Activated CD4-positive, CD25-positive, alpha-beta regulatory T cell (primary cell): ENCODE measurements around the gene ACVR1B.
A peak's percentile ranks its signal among the peaks of the same experiment; 100 is the strongest.

Experiments
- DNase-seq, 4 experiments: peaks; one replicate each; lab custom pipeline; 2025; lab: John Stamatoyannopoulos, UW

The ACVR1B gene

DNA sequence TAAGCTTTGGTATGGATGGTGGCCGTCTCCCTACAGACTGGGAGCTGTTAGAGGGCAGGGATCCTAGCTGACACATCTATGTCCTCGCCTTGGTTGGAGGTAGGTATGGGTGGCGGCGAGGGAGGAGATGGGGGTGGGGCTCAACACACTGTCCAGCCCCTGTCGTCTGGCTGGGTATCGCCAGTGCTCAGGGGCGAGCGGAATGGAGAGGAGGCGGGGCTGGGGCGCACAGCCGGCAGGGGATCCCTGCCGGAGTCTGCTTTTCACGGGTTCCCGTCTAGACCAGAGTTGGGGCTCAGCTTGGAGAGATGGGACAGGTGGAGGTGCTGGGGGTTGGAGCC, 71.3 kb downstream of the ACVR1B start:
- no peak for DNase-seq

DNA sequence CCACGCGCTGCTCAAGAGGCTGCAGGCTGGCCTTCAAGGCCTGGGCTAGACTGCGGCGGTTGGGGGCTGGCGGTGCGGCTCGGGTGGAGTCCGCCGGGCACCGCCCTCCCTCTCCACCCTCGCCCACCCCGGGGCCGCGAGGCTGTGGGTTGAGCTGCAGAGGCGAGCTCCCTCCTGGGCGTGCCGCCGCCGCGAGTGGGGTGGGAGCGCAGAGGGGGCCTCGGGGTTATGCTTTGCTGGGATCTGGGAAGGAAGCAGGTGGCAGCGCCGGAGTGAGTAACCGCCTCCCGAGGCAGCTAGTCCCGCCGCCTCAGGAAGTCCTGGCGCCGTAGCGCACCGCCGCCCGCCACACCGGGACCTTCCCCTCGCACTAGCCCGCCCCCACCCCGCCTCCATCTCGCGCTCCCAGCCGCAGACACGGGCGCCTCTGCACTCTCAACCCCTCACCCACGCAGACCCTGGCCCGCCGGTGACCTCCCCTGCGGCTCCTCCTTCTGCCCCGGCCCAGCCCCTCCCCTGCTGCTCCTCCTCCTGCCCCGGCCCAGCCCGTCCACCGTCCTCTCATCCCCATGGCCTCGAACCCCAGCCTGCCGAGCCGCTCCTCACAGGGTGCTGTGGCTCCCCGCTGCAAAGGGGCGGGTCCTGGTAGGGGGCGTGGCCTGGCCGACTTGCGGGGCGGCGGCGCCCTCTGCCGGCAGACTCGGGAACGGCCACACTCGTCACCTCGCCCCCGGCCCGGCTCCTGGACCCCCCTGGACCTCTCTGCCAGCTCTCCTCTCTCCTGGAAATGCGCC, 71.9 kb downstream of the ACVR1B start:
- DNase-seq = peak; percentile 83 to 86 (median 85)

DNA sequence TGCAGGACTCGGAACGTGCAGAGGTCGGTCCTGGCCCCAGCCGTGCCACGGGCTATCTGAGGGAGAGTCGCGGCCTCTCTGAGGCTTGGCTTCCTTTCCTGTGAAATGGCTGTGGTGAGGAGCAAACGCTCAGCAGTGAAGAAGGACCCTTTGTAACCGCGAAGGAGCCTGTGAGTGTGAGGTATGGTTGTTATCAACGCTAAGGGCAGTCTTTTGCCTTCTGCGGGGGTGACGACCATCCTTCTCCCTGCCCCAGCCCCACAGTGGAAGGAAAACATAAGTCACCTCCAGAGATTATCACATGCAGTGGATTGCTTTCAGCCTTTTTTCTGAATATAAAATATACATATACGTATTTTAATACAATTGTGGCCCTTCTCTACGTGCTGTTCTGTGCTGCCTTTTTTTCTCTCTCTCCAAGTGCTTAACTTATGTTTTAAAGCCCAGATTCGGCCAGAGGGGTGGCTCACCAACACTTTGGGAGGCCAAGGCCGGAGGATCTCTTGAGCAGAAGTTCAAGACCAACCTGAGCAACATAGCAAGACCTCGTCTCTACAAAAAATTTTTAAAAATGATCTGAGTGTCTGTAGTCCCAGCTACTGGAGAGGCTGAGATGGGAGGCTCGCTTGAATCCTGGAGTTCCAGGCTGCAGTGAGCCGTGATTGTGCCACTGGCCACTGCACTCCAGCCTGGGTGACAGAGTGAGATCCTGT, 72.6 kb downstream of the ACVR1B start:
- DNase-seq = no peak

DNA sequence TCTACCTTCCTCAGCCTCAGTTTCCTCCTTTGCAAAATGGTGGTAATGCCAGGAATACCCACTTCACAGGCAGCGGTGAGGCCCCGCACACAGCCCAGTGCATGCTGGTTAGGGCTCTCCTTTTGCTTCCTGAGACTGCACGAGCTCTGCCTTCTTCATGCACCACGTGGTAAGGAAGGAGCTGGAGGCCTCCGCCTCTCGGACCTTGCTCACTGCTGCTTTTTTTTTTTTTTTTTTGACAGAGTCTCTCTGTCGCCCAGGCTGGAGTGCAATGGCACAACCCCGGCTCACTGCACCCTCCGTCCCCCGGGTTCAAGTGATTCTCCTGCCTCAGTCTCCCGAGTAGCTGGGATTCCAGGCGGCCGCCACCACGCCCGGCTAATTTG, 73.3 kb downstream of the ACVR1B start:
- no peak for DNase-seq

DNA sequence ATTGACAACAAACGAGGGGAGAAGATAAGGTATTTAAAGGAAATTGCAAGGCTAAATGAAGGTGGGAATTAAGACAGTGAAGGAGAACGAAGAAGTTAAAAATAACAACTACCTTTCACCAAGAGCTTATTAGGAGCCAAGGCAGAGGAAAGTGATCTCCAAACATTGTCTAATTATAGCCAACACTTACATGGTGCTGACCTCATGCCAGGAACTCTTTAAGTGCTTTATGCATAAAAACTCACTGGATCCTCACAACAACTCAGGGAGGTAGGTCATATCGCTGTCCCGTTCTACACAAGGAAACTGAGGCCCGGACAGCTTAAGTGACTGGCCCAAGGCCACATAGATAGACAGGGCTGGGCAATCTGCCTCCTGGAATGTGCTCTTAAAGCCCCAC, 74.8 kb downstream of the ACVR1B start:
- DNase-seq = no peak

DNA sequence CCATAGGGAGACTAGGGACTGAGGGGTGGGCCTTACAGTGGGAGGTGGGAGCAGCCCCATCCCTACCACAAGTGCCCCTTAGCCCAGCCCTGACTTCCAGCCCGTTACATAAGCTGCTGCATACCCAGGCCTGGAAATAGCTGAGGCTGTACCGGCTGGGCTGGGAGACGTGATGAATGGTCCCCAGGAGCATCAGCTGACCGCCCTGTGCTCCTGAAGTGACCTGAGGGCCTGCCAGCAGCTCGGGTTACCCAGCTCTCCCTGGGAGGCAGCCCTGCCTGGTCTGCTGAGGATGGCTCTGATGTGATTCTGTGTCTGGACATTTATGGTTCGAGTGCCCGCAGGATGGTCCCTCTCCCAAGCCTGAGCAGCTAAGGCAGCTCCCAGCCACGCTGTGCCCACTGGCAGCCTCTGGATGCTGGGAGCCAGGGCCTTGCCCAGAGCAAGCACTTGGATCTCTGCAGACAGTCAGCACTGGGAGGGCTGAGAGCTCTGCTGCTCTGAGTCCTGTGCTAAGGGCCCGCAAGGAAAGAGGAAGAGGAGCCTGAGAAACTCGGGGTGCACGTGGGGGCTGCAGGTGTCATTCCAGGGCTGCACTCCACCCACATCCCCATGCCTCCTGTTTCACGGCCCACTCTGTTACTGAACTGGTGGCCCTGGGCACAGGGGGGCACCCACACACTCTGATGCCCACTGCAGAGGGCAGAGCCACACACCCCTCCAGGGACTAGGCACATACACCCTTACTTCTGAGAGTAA, 75.8 kb downstream of the ACVR1B start:
- no peak for DNase-seq

DNA sequence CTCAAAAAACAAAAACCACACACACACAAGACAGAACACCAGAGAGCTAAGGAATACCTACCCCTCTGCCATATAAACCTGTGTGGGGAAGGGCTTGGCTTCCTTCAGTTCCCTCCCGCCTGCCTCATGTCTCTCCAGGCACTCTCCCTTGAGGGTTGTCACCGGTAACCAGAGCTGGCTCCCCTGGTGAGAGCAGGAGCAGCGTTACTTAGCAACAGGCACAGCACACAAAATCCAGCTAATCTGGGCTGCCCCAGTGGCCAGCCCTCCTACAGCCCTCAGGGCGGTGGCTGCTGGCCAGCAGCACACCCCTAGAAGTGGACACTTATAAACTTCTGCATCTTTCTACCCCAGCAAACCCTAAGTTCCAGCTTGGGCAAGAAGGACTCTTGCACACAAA, 78.2 kb downstream of the ACVR1B start:
- DNase-seq = no peak

DNA sequence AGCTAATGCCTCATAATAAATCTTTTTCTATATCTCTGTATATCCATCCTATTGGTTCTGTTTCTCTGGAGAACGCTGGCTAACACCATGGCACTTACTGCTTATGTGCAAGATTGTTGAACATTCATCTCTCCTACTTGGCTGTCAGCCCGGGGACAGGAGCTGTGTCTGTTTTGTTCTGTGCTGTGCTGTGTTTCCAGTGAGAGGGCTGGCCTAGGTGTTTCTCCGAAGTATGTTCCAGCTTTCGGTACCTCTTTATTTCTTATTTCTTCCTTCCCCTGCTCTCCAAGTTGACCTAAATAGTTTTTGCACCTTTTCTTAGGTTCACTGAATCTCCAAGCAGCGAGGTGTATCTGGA, 80.9 kb downstream of the ACVR1B start:
- DNase-seq = no peak

DNA sequence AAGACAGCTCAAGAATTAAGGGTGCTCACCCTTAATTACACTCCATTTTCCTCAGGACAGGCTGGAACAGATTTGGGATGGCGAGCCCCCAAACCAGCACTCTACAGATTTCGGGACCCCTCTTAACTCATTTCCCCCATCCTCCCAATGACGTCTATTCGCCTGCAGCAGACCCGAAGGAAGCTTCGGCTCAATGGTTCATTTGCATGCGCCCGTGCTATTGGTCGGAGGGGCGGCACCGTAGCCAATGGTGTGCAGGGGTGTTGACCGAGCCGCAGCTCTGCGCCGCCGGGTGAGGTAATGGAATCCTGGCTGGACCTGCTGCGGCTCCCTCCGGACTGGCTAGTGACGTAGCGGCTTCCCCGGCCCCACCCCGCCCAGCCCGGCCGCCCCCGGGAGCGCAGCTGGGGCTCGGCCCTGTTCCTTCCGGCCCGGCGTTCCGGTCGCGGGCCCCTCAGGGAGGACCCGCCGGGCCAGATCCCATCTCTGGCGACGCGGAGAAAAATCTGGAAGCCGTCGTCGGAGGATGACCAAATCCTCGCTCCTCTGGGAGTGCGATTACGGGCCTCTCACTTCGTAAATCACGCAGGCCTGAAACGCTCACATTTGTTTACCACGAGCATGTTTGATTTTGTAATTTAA, 81.4 kb downstream of the ACVR1B start:
- DNase-seq = peak; percentile 63 to 67 (median 64)

DNA sequence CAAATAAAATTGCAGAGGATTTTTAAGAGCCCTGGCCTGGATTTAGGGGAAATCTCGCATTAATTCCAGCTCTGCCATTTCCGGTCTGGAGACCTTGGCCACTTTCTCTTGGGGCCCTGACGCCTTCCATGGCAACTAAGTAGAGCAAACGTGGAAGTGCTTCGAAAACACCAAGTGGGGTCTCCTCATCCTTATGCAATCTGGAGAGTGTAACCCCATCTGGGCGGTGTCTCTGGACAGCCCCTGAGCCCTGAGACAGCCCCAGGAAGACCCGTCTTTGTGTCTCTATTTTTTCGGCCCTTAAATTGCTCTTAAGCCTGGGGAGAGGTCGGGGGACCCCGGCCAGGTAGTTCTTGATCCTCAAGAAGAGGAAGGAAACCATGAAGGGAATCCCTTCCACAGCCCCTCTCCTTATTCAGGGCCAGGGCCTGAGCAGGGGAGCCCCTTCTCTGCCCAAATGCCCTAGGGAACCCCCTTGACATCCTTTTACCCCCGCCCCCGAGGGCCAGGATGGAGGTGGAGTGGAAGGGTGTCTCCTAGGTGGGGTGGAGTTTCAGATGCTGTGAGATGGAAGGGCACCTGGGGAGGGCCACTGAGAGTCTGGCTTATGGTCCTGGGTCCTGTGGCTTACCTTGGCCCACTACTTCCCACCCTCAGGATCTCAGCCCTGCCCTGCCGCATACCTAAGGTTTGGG, 82.1 kb downstream of the ACVR1B start:
- DNase-seq = no peak

DNA sequence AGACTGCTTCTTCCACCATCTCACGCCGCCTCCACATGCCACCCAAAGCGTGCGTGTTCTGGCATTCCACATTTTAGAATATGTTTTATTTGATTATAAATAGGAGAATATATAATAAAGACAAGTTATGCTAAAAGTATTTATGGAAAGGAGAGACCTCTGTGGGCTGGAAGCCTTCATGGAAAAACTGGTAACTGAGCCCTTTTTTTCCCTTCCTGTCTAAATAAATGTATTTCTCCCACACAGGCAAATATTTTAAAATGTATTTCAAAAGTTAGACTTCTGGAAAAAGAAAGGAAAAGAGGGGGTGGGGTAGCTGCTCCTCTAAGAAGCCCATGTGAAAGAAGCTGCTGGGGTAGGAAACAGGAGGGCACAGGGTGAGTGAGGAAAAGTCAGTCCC, 83.7 kb downstream of the ACVR1B start:
- DNase-seq = no peak

DNA sequence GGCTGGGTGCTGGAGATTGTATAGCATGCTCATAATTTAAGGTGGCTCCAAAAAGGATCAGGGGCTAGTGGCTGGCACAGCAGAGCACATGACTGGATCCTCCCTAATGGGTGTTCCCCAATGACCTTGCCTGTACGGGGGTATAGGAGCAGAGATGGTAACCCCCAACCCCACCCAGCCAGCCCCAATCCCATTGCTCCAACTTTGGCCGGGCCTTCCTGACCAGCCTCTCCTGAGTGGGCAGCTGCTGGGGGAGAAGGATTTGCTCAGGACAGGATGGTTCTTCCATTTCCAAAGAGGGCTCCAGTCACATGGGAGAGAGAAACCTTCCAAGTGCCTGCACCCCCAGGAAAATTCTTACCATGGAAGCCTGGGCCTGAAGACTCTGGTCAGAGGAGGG, 84.4 kb downstream of the ACVR1B start:
- no peak for DNase-seq

DNA sequence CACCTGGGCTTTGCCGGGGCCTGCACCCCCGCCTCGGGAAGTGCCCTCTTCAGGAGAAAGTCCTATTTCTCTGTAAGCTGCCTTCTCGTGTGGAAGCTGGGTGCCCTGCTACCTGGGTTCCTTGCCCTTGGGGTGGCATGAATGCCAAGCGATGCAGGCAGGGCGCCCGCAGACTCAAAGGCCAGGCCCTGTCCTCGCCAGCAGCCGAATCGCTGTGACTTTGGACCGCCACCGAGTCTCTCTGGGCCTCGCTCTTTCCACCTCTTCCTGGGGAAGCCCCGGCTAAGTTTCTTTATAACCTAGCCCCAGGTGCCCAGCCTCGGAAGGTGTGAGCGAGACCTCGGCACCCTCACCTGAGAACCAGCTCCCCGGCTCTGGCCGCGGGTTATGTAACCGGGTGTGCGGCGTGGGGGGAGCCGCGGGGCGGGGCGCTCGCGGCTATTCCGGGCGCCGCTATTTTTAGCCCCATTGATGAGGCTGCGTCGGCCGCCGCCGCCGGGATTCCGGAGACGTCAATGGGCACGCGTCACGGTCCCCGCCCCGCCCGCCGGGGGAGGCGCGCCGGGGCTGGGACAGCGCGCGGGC, 85.2 kb downstream of the ACVR1B start:
- peak; percentile 59 to 68 (median 61) for DNase-seq

DNA sequence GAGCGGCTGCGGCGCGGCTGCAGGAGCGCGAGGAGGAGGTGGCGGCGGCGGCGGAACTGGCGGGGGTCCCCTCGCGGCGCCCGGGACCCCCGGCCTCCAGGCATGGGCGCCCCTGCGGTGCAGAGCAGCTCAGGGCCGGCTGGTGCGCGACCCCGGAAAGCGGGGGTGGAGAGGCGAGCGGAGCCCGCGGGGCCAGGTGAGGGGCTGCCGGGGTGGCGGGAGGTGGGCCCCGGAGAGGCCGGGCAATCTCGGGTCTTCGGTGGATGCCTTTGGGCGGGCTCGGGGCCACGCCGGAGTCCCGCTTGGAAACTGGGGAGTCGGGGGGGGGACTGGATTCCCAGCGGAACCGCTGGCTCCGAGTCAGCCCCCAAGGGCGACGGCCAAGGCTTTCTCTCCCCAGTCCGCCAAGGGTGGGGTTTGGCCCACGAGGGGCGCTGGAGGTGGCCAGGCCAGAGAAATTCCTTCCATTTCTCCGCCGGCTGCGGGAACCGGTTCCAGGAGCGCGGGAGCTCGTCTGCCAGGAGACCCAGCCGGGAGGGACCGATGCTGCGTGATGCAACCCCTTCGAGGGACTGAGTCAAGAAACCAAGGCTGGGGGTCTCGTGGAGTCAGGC, 85.9 kb downstream of the ACVR1B start:
- no peak for DNase-seq

DNA sequence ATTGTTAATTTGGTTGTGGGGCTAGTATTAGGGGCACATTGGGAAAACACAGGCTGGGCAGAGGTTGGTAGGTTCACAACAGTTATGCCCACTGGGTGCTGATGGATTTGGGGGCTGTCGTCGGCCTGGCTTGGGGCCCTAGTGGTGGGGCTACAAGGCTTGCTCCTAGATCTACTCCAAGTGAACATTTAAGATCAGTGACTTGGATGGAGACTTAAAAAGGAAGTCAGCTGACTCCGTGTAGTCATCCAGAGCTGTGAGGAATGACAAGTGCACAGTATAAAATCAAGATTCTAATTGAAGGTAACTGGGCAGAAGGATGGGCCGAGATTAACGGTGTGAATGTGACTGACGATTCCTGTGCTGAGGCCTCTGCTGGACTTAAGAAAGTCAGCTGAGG, 86.9 kb downstream of the ACVR1B start:
- DNase-seq = no peak

DNA sequence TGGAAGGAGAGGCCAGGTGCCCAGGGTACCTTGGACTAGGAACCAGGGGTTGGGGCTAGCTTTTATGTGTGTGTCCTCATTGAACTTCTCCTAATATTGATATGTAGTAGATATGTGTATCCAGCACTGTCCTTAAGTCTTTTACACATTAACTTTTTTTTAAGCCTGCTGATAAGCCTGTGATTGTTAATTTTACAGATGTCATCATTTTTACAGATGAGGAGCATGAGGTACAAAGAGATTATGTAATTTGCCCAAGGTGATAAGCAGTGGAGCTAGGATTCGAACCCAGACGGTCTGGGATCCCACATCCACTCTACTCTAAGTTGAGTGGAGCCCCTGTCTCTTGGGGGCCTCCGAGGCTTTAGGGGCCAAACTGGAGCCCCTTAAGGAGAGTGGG, 89.5 kb downstream of the ACVR1B start:
- no peak for DNase-seq

DNA sequence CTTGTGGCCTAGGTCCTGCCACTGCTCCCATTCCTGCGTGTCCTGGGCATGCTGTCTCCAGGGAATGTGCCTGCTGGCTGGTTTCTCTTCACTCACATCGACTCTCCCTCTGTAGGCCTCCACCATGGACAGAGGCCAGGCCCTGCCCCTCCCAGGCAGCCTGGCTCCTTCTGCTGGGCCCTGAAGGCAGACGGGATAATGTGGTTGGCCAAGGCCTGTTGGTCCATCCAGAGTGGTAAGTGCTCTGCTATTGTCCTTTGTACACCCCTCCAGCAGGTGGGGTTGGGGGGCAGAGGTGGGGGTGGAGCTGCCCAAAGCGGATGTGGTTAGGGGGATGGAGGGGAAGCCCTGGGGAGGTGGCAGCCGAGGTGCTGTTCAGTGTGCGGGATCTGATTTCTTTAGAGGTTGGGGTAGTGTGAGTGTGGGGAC, 90.2 kb downstream of the ACVR1B start:
- DNase-seq = peak in 1 of 4 experiments; percentile 21

DNA sequence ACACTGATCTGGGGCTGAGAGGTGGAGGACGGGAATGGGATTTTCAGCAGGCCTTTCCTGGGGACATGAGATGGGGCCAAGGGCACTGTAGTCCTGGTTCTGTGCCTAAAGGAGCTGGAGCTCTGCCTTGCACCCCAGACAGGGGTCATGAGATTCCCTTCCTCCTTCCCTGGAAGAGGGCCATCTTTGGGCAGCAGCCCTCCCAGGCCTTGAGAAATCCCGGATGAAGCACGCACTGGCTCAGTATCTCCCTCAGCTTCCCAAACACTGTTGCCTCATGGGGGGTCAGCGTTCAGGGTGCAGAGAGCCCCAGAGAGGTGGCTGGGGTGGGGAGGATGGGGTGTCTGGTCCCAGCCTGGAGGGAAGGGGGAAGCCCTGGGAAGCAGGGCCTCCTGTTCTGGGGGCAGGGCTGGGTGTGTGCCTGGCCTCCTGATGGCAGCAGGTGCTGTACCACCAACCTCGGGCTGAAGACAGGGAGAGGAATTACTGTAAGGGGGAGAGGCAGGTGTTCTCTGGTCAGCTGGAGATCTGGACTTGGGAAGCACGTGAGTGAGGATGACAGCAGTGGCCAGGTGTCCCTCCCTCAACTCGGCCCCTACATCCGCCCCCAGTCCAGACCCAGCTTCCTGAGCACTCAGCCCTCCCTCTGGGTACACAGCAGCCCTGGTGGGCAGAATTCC, 91.3 kb downstream of the ACVR1B start:
- no peak for DNase-seq

DNA sequence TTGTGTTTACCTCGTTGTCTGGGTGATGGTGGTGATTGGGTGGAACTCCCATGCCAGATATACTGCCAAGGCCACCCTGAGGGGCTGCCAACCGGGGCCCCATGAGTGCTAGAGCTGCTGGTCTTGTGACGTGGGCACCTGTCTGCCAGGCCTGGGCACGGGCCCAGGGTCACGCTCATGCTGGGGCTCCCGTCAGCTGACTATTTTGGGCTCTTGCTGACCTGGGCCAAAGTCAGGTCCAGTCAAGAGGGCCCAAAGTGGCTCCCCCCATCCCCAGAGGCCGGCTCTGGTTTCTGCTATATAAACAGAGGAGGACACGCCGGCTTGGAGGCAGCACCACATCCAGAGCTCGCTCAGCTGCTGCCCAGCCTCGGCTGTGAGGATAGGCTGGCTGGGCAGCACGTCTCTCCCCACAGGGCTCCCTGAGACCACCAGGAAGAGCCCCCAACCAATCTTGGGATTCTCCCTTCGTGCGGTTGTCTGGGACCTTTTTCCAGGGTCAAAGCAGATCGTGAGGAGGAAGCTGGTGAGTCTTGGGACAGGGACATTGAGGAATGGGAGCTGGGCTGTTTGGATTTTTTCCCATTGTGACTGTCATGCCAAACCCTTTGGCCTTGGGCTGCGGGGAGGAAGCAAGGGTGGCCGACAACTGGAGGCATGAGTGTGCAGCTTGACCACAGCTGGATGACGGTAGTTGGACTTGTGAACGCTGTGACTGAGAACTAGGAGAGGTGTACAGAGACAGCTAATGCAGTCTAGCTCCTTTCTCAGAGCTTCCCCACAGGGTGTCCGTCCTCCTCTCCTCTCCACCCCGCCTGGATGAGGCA, 92.1 kb downstream of the ACVR1B start:
- no peak for DNase-seq
